ENCODE results near the gene HMMR. TPM values are rescaled to one million over a fixed set of nuclear protein-coding genes. Genes with fewer than 3 reads are reported as not detected.
A peak's percentile ranks its signal among the peaks of the same experiment; 100 is the strongest.

The HMMR gene
- total and polyA plus RNA-seq, 9 of the 15 experiments (the other 6 are each of a cell fraction or from before 2014, with no cell fraction given) = 74.9 to 133 (median 90.8) TPM

GRCh38 chr5:163509291-163509951 is 49.0 kb downstream of the HMMR start:
- Histone ChIP-seq H3K9me3 (replicated peaks; ENCODE audit: control insufficient read depth, insufficient read depth, low read depth, low read length) (no peaks in the 10 kb centered on the region), H3K9me1 (ENCODE audit: control insufficient read depth, insufficient read depth, low read length) (no peaks in the 10 kb centered on the region), H3K4me3 (no peak overlapping the region), H3K27me3 (ENCODE audit: control insufficient read depth in 2 of 2, insufficient read depth in 2 of 2, low read length in 2 of 2) (no peaks in the 10 kb centered on the region), H3K4me2 (ENCODE audit: insufficient read depth, low read length) (peak overlapping the region; percentile 42), H3K9ac (ENCODE audit: insufficient read depth in 1 of 2, low read depth in 2 of 2, low read length in 2 of 2) (no peak overlapping the region), H3K79me2 (ENCODE audit: control insufficient read depth, insufficient read depth, low read length) (peaks cover 76% of the 10 kb centered on the region), H2AFZ (ENCODE audit: low read depth, low read length) (no peak overlapping the region), H4K20me1 (replicated peaks; ENCODE audit: control insufficient read depth, insufficient read depth, low read length) (0 out of 2 replicates have a peak, but pooled peaks cover 3% of the 10 kb centered on the region), H3K4me1 (replicated peaks in 1 of 2; ENCODE audit: control insufficient read depth in 2 of 2, insufficient read depth in 2 of 2, low read length in 2 of 2) (peaks cover 0 to 7% of the 10 kb centered on the region in 2 experiments; a peak in 2 of 5 replicates), H3K36me3 (ENCODE audit: control insufficient read depth, insufficient read depth, low read length) (peaks cover 30% of the 10 kb centered on the region), H3K27ac (ENCODE audit: extremely low read depth, low read depth, low read length) (no peak overlapping the region)
- intact Hi-C loops (cut with micrococcal nuclease) = loop anchor here (5.0 kb wide), 1 partner anchor 848 kb away; no protein-coding TSS in a partner anchor
- no TSS peak for BruUV-seq (replicated peaks)
- ChIA-PET CTCF (ENCODE audit: low intra/inter-chr PET ratio) (no interaction called here), POLR2A (interaction anchor here (0.9 kb wide), 1 partner anchor 49 kb away, joined by 3 read pairs; the partner anchor contains the start of gene HMMR)
- WGBS (ENCODE audit: insufficient coverage, low coverage, missing lambda C conversion rate) = 32% methylated on average over 7 of the region's 7 CpGs
- TF ChIP-seq HEY1 (CRISPR knock-in tag; IDR thresholded peaks at IDR 0.05; ENCODE audit: borderline replicate concordance) = no peak
- TF ChIP-seq ADNP (tag; IDR thresholded peaks at IDR 0.05) = no peak
- no peak for TF ChIP-seq CEBPB (tag; IDR thresholded peaks at IDR 0.05)
- no peak for TF ChIP-seq TCFL5 (CRISPR knock-in tag; conservative IDR thresholded peaks at IDR 0.05)
- TF ChIP-seq GATAD2A (IDR thresholded peaks at IDR 0.05) = no peak
- TF ChIP-seq ZNF445 (CRISPR knock-in tag; IDR thresholded peaks at IDR 0.05; ENCODE audit: low read depth) = no peak
- TF ChIP-seq ZNF3 (CRISPR knock-in tag; IDR thresholded peaks at IDR 0.05) = no peak
- 0 out of 2 replicates have a peak, but pooled peaks have one; percentile 42 for TF ChIP-seq ZNF512 (tag; IDR thresholded peaks at IDR 0.05)
- no peak for TF ChIP-seq ZNF274 (IDR thresholded peaks at IDR 0.05; ENCODE audit: borderline replicate concordance, low read depth, low read length)
- 0 out of 2 replicates have a peak, but pooled peaks have one; percentile 40 for TF ChIP-seq NFIC (IDR thresholded peaks at IDR 0.05)
- no peak for TF ChIP-seq KDM4B (IDR thresholded peaks at IDR 0.05; ENCODE audit: borderline replicate concordance in 2 of 2, low read depth in 1 of 2)
- TF ChIP-seq ZNF282 (CRISPR knock-in tag; IDR thresholded peaks at IDR 0.05) = no peak
- no peak for TF ChIP-seq TRIM25 (IDR thresholded peaks at IDR 0.05; ENCODE audit: borderline replicate concordance)
- no peak for TF ChIP-seq ETV6 (IDR thresholded peaks at IDR 0.05; ENCODE audit: borderline replicate concordance in 1 of 2, low read depth in 2 of 2, low read length in 1 of 2)
- TF ChIP-seq ETV6 (CRISPR knock-in tag; IDR thresholded peaks at IDR 0.05; ENCODE audit: borderline replicate concordance) = no peak
- peak in 2 of 4 experiments; percentile 7 to 29 for DNase-seq (ENCODE audit: extremely low read depth in 1 of 4, low spot score in 3 of 4)
- no peak for ATAC-seq
- in situ Hi-C loops (cut with MboI) = loop anchor here (25.0 kb wide), 1 partner anchor 853 kb away; no protein-coding TSS in a partner anchor
- peak; percentile 26 for FAIRE-seq

All from K562 (cell line).